WTC11 (cell line): Measurements from ENCODE around the gene MSANTD2.

Experiments used
- ATF2 ChIP-seq: sonication (generic); formaldehyde crosslinking; IDR thresholded peaks from 2 replicates; pipeline ENCODE4 v1.8.1; 2022; ENCODE audit warnings: low read depth, missing genetic modification reagents, borderline replicate concordance
- CDX4 ChIP-seq: fragments of 250-450 bp; sonication (Bioruptor Pico); IDR thresholded peaks from 2 replicates; pipeline ENCODE4 v1.9.0; 2021; ENCODE audit warnings: moderate library complexity, mild to moderate bottlenecking, inconsistent platforms, borderline replicate concordance
- CREB1 ChIP-seq: sonication (generic); formaldehyde crosslinking; IDR thresholded peaks from 2 replicates; pipeline ENCODE4 v1.8.0; 2023; ENCODE audit warnings: mild to moderate bottlenecking, missing genetic modification reagents
- CTCF ChIP-seq: fragments of 200-600 bp; IDR thresholded peaks from 2 replicates; pipeline ENCODE4 v1.8.0; 2022; ENCODE audit warnings: antibody characterized with exemption
- E2F5 ChIP-seq: sonication (generic); formaldehyde crosslinking; IDR thresholded peaks from 2 replicates; pipeline ENCODE4 v1.8.1; 2022; ENCODE audit warnings: mild to moderate bottlenecking, moderate library complexity, missing genetic modification reagents
- GABPB1 ChIP-seq: sonication (generic); formaldehyde crosslinking; IDR thresholded peaks from 2 replicates; pipeline ENCODE4 v1.8.1; 2023; ENCODE audit warnings: mild to moderate bottlenecking, missing genetic modification reagents
- JUN ChIP-seq: sonication (generic); formaldehyde crosslinking; IDR thresholded peaks from 2 replicates; pipeline ENCODE4 v1.8.0; 2023; ENCODE audit warnings: mild to moderate bottlenecking, missing genetic modification reagents
- MAX ChIP-seq: sonication (generic); formaldehyde crosslinking; IDR thresholded peaks from 2 replicates; pipeline ENCODE4 v1.8.0; 2022; ENCODE audit warnings: mild to moderate bottlenecking, missing genetic modification reagents
- NR3C1 ChIP-seq: sonication (generic); formaldehyde crosslinking; conservative IDR thresholded peaks from 2 replicates; pipeline ENCODE4 v1.8.1; 2023; ENCODE audit warnings: low read depth, mild to moderate bottlenecking, missing genetic modification reagents
- TF ChIP-seq, protein P1 (sequence below): sonication (generic); formaldehyde crosslinking; IDR thresholded peaks from 2 replicates; pipeline ENCODE4 v1.8.1; 2023; ENCODE audit warnings: mild to moderate bottlenecking, moderate library complexity, missing genetic modification reagents

GRCh38 chr11:124812876-124813275, 12.7 kb upstream of the MSANTD2 start:
- TF ChIP-seq CTCF (no peak), E2F5 (CRISPR knock-in tag) (no peak), CREB1 (no peak), ATF2 (CRISPR knock-in tag) (no peak), CDX4 (CRISPR knock-in tag) (no peak), MAX (CRISPR knock-in tag) (no peak), NR3C1 (CRISPR knock-in tag) (no peak), GABPB1 (CRISPR knock-in tag) (no peak), JUN (CRISPR knock-in tag) (no peak)
- TF ChIP-seq, protein P1, sequence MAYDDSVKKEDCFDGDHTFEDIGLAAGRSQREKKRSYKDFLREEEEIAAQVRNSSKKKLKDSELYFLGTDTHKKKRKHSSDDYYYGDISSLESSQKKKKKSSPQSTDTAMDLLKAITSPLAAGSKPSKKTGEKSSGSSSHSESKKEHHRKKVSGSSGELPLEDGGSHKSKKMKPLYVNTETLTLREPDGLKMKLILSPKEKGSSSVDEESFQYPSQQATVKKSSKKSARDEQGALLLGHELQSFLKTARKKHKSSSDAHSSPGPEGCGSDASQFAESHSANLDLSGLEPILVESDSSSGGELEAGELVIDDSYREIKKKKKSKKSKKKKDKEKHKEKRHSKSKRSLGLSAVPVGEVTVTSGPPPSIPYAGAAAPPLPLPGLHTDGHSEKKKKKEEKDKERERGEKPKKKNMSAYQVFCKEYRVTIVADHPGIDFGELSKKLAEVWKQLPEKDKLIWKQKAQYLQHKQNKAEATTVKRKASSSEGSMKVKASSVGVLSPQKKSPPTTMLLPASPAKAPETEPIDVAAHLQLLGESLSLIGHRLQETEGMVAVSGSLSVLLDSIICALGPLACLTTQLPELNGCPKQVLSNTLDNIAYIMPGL: no peak
